ENCODE data around the gene PCSK5.

The PCSK5 gene

DNA sequence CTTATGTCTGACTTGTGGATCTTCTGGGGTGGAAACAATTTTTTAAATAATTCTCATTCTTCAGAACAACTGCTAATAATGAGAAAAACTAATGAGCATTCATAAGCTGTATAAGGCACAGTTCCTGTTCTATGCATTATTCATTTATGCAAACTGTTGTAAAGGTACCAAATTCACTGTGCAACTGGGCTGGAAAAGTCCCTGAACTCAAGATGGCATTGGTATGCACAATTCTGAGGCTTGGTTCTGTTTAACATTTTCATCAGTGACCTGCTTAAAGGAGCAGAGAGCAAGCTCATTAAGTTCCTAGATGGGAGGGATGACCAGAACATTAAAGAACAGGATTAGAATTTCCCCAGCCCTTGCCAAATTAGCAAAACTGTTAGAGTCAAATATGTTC, 399.2 kb downstream of the PCSK5 start:
- H2BK15ac ChIP-seq (ENCODE audit: low read depth, poor library complexity, severe bottlenecking) = no peak overlapping the region
- H3K27me3 ChIP-seq (ENCODE audit: control insufficient read depth in 1 of 2, insufficient read depth in 1 of 2, low read length in 2 of 2) = peaks cover 0 to 16% of the 10 kb centered on the region in 2 experiments
- H3K4me3 ChIP-seq (ENCODE audit: insufficient read depth in 1 of 2, low read depth in 1 of 2, low read length in 2 of 2) = no peak overlapping the region
- H2AK5ac ChIP-seq (ENCODE audit: low read length, severe bottlenecking) = no peak overlapping the region
- no peak overlapping the region for H2AFZ ChIP-seq (ENCODE audit: low read depth, low read length)
- no peak overlapping the region for H3K9ac ChIP-seq (ENCODE audit: low read length)
- no peak for DNase-seq
- no peak overlapping the region for H3K23ac ChIP-seq (ENCODE audit: low read length in 2 of 2)
- no peak overlapping the region for H2BK12ac ChIP-seq (ENCODE audit: low read length in 2 of 2)
- H3K9me3 ChIP-seq (ENCODE audit: control insufficient read depth, low read length) = no peaks in the 10 kb centered on the region
- no peak overlapping the region for H3K4ac ChIP-seq (ENCODE audit: low read depth in 1 of 2, low read length in 2 of 2)
- no peak overlapping the region for H3K18ac ChIP-seq (ENCODE audit: low read depth in 1 of 2, low read length in 2 of 2)
- no peak overlapping the region for H3K14ac ChIP-seq (ENCODE audit: low read length in 2 of 2)
- H3K4me1 ChIP-seq (ENCODE audit: control insufficient read depth, insufficient read depth, low read depth, low read length) = no peaks in the 10 kb centered on the region
- H3K4me2 ChIP-seq (ENCODE audit: low read length, poor library complexity, severe bottlenecking) = no peak overlapping the region
- no peaks in the 10 kb centered on the region for H3K36me3 ChIP-seq (ENCODE audit: control insufficient read depth in 1 of 2, insufficient read depth in 2 of 2, low read depth in 1 of 2, low read length in 2 of 2)
- no peak overlapping the region for H4K91ac ChIP-seq (ENCODE audit: low read length)
- no peak overlapping the region for H2BK5ac ChIP-seq (ENCODE audit: low read depth, low read length, poor library complexity, severe bottlenecking)
- no peak overlapping the region for H3K27ac ChIP-seq (ENCODE audit: low read length, poor library complexity, severe bottlenecking)
- no peaks in the 10 kb centered on the region for H3K79me1 ChIP-seq (replicated peaks; ENCODE audit: low read length, poor library complexity, severe bottlenecking)
- H2BK120ac ChIP-seq (ENCODE audit: low read depth, low read length) = no peak overlapping the region
- no peak overlapping the region for H4K8ac ChIP-seq (ENCODE audit: low read length)

DNA sequence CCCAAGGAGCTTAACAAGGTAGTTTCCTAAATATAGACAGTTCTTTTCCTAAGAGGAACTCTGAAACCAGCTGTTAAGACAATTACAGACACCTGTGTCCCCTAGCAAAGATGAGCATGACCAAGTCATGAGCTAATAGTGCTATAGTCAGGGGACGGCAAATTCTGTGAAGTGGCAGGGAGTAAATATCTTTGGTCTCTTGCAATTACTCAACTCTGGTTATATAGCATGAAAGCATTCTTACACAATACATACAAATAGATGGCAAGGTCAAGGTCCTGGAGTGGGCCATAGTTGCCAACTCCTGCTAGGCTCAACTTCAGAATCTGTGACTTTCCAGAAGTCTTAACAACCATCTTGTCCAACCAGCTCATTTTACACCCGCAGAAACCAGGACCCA, 400.1 kb downstream of the PCSK5 start:
- WGBS = 93% methylated on average over 1 of the region's 2 CpGs
- no peaks in the 10 kb centered on the region for H3K9me3 ChIP-seq (ENCODE audit: control insufficient read depth, low read length)

DNA sequence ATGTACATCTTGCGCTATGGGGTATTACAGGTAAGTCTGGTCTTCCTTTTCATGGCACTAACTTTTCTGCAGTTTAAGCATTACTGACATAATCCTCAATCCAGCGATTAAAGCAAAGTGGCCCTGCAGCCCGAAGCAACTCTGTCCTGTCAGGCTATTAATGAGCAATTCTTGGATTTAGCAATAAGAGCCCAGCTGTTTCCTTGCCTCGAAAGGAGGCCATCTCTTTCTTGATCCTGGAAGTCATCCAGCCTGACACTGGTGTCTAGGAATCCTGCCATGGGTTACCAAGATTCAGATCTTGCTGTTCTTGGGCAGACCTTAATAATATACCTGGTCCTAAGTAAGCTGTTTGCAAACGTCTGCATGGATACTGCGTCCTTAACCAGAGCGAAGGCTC, 401.8 kb downstream of the PCSK5 start:
- Histone ChIP-seq H3K4me3 (ENCODE audit: insufficient read depth in 1 of 2, low read depth in 1 of 2, low read length in 2 of 2) (no peak overlapping the region), H2BK120ac (ENCODE audit: low read depth, low read length) (no peak overlapping the region), H4K91ac (ENCODE audit: low read length) (no peak overlapping the region), H3K23ac (ENCODE audit: low read length in 2 of 2) (no peak overlapping the region), H2BK15ac (ENCODE audit: low read depth, poor library complexity, severe bottlenecking) (no peak overlapping the region), H2BK5ac (ENCODE audit: low read depth, low read length, poor library complexity, severe bottlenecking) (no peak overlapping the region), H2AK5ac (ENCODE audit: low read length, severe bottlenecking) (no peak overlapping the region), H2AFZ (ENCODE audit: low read depth, low read length) (no peak overlapping the region), H3K36me3 (ENCODE audit: control insufficient read depth in 1 of 2, insufficient read depth in 2 of 2, low read depth in 1 of 2, low read length in 2 of 2) (no peaks in the 10 kb centered on the region), H3K9ac (ENCODE audit: low read length) (no peak overlapping the region), H3K27me3 (ENCODE audit: control insufficient read depth in 1 of 2, insufficient read depth in 1 of 2, low read length in 2 of 2) (peaks cover 0 to 26% of the 10 kb centered on the region in 2 experiments), H3K4ac (ENCODE audit: low read depth in 1 of 2, low read length in 2 of 2) (no peak overlapping the region), H4K8ac (ENCODE audit: low read length) (no peak overlapping the region), H3K79me1 (replicated peaks; ENCODE audit: low read length, poor library complexity, severe bottlenecking) (no peaks in the 10 kb centered on the region), H3K4me2 (ENCODE audit: low read length, poor library complexity, severe bottlenecking) (no peak overlapping the region), H2BK12ac (ENCODE audit: low read length in 2 of 2) (no peak overlapping the region), H3K9me3 (ENCODE audit: control insufficient read depth, low read length) (no peaks in the 10 kb centered on the region), H3K4me1 (ENCODE audit: control insufficient read depth, insufficient read depth, low read depth, low read length) (no peaks in the 10 kb centered on the region), H3K27ac (ENCODE audit: low read length, poor library complexity, severe bottlenecking) (no peak overlapping the region), H3K14ac (ENCODE audit: low read length in 2 of 2) (no peak overlapping the region), H3K18ac (ENCODE audit: low read depth in 1 of 2, low read length in 2 of 2) (no peak overlapping the region)
- WGBS = 91% methylated on average over 7 of the region's 7 CpGs
- DNase-seq = no peak

More for the DNA sequence above, 400.1 kb downstream of the PCSK5 start:
- no peak for DNase-seq
- H3K36me3 ChIP-seq (ENCODE audit: control insufficient read depth in 1 of 2, insufficient read depth in 2 of 2, low read depth in 1 of 2, low read length in 2 of 2) = no peaks in the 10 kb centered on the region
- peaks cover 0 to 20% of the 10 kb centered on the region in 2 experiments for H3K27me3 ChIP-seq (ENCODE audit: control insufficient read depth in 1 of 2, insufficient read depth in 1 of 2, low read length in 2 of 2)
- H2BK120ac ChIP-seq (ENCODE audit: low read depth, low read length) = no peak overlapping the region
- no peak overlapping the region for H3K23ac ChIP-seq (ENCODE audit: low read length in 2 of 2)
- H2AFZ ChIP-seq (ENCODE audit: low read depth, low read length) = no peak overlapping the region
- no peak overlapping the region for H3K14ac ChIP-seq (ENCODE audit: low read length in 2 of 2)
- no peaks in the 10 kb centered on the region for H3K4me1 ChIP-seq (ENCODE audit: control insufficient read depth, insufficient read depth, low read depth, low read length)
- H4K91ac ChIP-seq (ENCODE audit: low read length) = no peak overlapping the region
- H4K8ac ChIP-seq (ENCODE audit: low read length) = no peak overlapping the region
- no peak overlapping the region for H3K27ac ChIP-seq (ENCODE audit: low read length, poor library complexity, severe bottlenecking)
- H3K18ac ChIP-seq (ENCODE audit: low read depth in 1 of 2, low read length in 2 of 2) = no peak overlapping the region
- no peaks in the 10 kb centered on the region for H3K79me1 ChIP-seq (replicated peaks; ENCODE audit: low read length, poor library complexity, severe bottlenecking)
- no peak overlapping the region for H2AK5ac ChIP-seq (ENCODE audit: low read length, severe bottlenecking)
- no peak overlapping the region for H3K4ac ChIP-seq (ENCODE audit: low read depth in 1 of 2, low read length in 2 of 2)
- no peak overlapping the region for H2BK15ac ChIP-seq (ENCODE audit: low read depth, poor library complexity, severe bottlenecking)
- H3K9ac ChIP-seq (ENCODE audit: low read length) = no peak overlapping the region
- H3K4me2 ChIP-seq (ENCODE audit: low read length, poor library complexity, severe bottlenecking) = no peak overlapping the region
- H3K4me3 ChIP-seq (ENCODE audit: insufficient read depth in 1 of 2, low read depth in 1 of 2, low read length in 2 of 2) = no peak overlapping the region
- H2BK5ac ChIP-seq (ENCODE audit: low read depth, low read length, poor library complexity, severe bottlenecking) = no peak overlapping the region
- no peak overlapping the region for H2BK12ac ChIP-seq (ENCODE audit: low read length in 2 of 2)

DNA sequence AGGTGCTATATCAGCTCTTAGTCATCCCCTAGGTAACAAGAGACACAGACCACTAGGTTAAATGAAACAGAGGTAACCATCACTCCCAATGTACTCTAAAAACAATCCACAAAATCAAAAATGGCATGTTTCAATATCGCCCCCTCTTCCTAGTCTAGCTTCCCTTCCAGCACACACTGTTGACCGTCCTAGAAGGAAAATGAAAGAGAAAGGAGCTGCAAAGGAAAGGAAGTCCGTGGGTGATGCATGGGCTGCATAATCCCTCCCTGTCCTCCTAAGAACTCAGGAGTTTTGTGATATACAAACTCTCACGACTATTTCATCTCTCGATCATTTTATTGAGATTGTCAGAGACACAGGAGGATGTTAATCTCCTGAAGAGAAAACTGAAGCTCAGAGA, 402.2 kb downstream of the PCSK5 start:
- peaks cover 0 to 26% of the 10 kb centered on the region in 2 experiments for H3K27me3 ChIP-seq (ENCODE audit: control insufficient read depth in 1 of 2, insufficient read depth in 1 of 2, low read length in 2 of 2)
- DNase-seq = no peak
- WGBS = 75% methylated on average over 2 of the region's 5 CpGs

More for the DNA sequence above, 402.2 kb downstream of the PCSK5 start:
- Histone ChIP-seq H3K4me3 (ENCODE audit: insufficient read depth in 1 of 2, low read depth in 1 of 2, low read length in 2 of 2) (no peak overlapping the region), H4K91ac (ENCODE audit: low read length) (no peak overlapping the region), H3K4ac (ENCODE audit: low read depth in 1 of 2, low read length in 2 of 2) (no peak overlapping the region), H3K23ac (ENCODE audit: low read length in 2 of 2) (no peak overlapping the region), H3K79me1 (replicated peaks; ENCODE audit: low read length, poor library complexity, severe bottlenecking) (no peaks in the 10 kb centered on the region), H3K4me1 (ENCODE audit: control insufficient read depth, insufficient read depth, low read depth, low read length) (peaks cover 1% of the 10 kb centered on the region), H3K27ac (ENCODE audit: low read length, poor library complexity, severe bottlenecking) (no peak overlapping the region), H3K9ac (ENCODE audit: low read length) (no peak overlapping the region), H2BK120ac (ENCODE audit: low read depth, low read length) (no peak overlapping the region), H2AK5ac (ENCODE audit: low read length, severe bottlenecking) (no peak overlapping the region), H2AFZ (ENCODE audit: low read depth, low read length) (no peak overlapping the region), H2BK15ac (ENCODE audit: low read depth, poor library complexity, severe bottlenecking) (no peak overlapping the region), H3K9me3 (ENCODE audit: control insufficient read depth, low read length) (no peaks in the 10 kb centered on the region), H4K8ac (ENCODE audit: low read length) (no peak overlapping the region), H2BK12ac (ENCODE audit: low read length in 2 of 2) (no peak overlapping the region), H2BK5ac (ENCODE audit: low read depth, low read length, poor library complexity, severe bottlenecking) (no peak overlapping the region), H3K18ac (ENCODE audit: low read depth in 1 of 2, low read length in 2 of 2) (no peak overlapping the region), H3K36me3 (ENCODE audit: control insufficient read depth in 1 of 2, insufficient read depth in 2 of 2, low read depth in 1 of 2, low read length in 2 of 2) (no peaks in the 10 kb centered on the region), H3K14ac (ENCODE audit: low read length in 2 of 2) (no peak overlapping the region), H3K4me2 (ENCODE audit: low read length, poor library complexity, severe bottlenecking) (no peak overlapping the region)
